ENCODE results near the gene FGD3.

FGD3 gene

GRCh38 chr9:93027750-93028149, 80.4 kb downstream of the FGD3 start:
- ChIA-PET CTCF (interaction anchor here (1.4 kb wide), 1 partner anchor 10 kb away, joined by 4 read pairs; no protein-coding TSS in a partner anchor), POLR2A (no interaction called here)
- TF ChIP-seq FOXK2 (IDR thresholded peaks at IDR 0.05) (no peak), FOXM1 (IDR thresholded peaks at IDR 0.05; ENCODE audit: borderline replicate concordance) (no peak), FOXA1 (IDR thresholded peaks at IDR 0.05) (no peak), NFRKB (IDR thresholded peaks at IDR 0.05) (no peak)
- DNase-seq (ENCODE audit: extremely low spot score): no peak

GRCh38 chr9:93028448-93029006, 81.2 kb downstream of the FGD3 start:
- no peak for DNase-seq (ENCODE audit: extremely low spot score)
- ChIA-PET CTCF (interaction anchor here (1.4 kb wide), 1 partner anchor 9 kb away, joined by 4 read pairs; no protein-coding TSS in a partner anchor), POLR2A (no interaction called here)
- TF ChIP-seq LEF1 (IDR thresholded peaks at IDR 0.05; ENCODE audit: borderline replicate concordance) (no peak), L3MBTL2 (conservative IDR thresholded peaks at IDR 0.05) (no peak), ELF4 (IDR thresholded peaks at IDR 0.05) (no peak), SP1 (IDR thresholded peaks at IDR 0.05) (no peak), TARDBP (IDR thresholded peaks at IDR 0.05) (no peak), ZNF384 (IDR thresholded peaks at IDR 0.05) (no peak), FOXA1 (IDR thresholded peaks at IDR 0.05) (no peak), FOXK2 (IDR thresholded peaks at IDR 0.05) (no peak), ARNT (IDR thresholded peaks at IDR 0.05) (no peak), NFRKB (IDR thresholded peaks at IDR 0.05) (no peak), HDGF (IDR thresholded peaks at IDR 0.05; ENCODE audit: borderline replicate concordance) (no peak), SUZ12 (IDR thresholded peaks at IDR 0.05) (no peak), BHLHE40 (IDR thresholded peaks at IDR 0.05; ENCODE audit: borderline replicate concordance) (no peak)
- TF ChIP-seq, protein P1, sequence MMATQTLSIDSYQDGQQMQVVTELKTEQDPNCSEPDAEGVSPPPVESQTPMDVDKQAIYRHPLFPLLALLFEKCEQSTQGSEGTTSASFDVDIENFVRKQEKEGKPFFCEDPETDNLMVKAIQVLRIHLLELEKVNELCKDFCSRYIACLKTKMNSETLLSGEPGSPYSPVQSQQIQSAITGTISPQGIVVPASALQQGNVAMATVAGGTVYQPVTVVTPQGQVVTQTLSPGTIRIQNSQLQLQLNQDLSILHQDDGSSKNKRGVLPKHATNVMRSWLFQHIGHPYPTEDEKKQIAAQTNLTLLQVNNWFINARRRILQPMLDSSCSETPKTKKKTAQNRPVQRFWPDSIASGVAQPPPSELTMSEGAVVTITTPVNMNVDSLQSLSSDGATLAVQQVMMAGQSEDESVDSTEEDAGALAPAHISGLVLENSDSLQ (IDR thresholded peaks at IDR 0.05): no peak

DNA sequence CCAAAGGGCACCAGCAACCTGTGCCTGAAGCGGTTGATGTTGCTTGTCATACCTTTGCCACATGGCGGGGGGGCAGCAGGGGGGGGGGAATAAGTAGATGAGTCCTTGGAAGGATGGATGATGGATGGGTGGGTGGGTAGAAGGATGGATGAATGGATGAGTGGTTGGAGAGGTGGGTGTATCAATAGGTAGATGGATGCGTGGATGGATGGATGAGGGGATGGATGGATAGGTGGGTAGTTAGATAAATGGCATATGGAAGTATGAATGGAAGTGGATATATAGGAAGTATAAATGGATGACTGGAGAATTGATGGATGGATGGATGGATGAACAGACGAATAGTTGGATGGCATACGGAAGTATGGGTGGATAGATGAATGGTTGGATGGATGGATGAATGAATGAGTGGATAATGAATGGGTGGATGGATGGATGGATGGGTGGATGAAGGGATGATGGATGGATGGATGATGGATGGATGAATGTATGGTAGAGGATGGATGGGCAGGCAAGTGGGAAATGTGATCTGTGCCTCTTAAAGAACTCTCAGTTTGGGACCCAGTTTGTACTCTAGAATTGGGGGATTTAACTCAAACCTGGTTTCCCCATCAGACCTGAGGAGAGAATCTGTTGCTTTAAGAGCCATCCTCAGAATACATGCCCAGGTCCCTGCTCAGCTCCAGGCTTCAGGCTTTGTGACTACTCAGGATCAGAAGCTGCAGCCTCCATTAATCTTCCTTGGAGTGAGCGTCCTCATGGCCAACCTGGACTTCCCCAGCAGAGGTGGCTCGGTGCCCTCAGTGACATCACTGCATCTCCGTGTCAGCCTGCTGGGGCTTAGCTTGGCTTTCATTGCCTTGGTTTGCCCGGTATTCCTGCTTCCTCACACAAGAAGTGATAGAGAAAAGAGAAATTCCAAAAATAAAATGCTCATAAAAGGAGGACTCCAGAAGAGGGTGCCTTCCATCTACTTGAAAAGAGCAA, 83.6 kb downstream of the FGD3 start:
- CTCF ChIA-PET: no interaction called here
- no peak for DNase-seq (ENCODE audit: extremely low spot score)
- POLR2A ChIA-PET: no interaction called here
- TF ChIP-seq, protein P1 (IDR thresholded peaks at IDR 0.05): no peak
- no peak for TF ChIP-seq CTBP1 (IDR thresholded peaks at IDR 0.05; ENCODE audit: borderline replicate concordance)
- no peak for TF ChIP-seq L3MBTL2 (conservative IDR thresholded peaks at IDR 0.05)
- no peak for TF ChIP-seq NFRKB (IDR thresholded peaks at IDR 0.05)
- no peak for TF ChIP-seq ARNT (IDR thresholded peaks at IDR 0.05)
- no peak for TF ChIP-seq ZNF384 (IDR thresholded peaks at IDR 0.05)
- no peak for TF ChIP-seq SUZ12 (IDR thresholded peaks at IDR 0.05)
- no peak for TF ChIP-seq ELF4 (IDR thresholded peaks at IDR 0.05)

DNA sequence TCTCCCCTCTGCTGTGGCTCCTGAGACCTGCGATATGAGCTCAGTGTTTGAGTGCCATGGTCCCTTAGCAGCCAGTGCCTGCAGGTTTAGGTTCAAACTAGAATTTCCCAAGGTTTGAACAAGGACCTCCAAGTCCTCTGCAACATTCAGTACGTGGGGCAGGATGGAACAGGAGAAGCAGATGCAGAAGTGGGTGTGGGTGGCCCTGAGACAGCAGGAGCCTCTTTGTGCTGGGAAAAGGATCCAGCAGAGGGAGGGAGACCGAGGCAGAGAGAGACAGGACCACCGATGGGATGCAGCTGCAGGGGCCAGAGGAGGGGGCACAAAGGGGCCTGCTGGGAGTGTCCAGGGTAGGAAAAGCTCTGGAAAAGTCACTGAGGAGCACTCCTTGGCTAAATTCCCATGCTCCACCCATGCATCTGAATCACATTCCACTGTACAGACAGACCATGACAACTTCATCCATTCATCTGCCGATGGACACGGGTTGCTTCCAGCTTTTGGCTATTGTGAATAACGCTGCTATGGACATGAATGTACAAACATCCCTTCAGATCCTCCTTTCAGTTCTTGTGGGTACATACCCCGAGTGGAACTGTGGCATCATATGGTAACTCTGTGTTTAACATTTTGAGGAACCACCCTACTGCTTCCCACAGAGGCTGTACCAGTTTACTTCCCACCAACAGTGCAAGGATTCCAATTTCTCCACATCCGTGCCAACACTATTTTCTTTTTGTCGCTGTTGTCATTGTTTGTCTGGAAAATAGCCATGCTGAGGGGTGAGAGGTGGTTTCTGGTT, 84.5 kb downstream of the FGD3 start:
- ChIA-PET POLR2A (no interaction called here), CTCF (no interaction called here)
- TF ChIP-seq SP1 (IDR thresholded peaks at IDR 0.05): no peak
- TF ChIP-seq HDGF (IDR thresholded peaks at IDR 0.05; ENCODE audit: borderline replicate concordance): no peak
- TF ChIP-seq, protein P1 (IDR thresholded peaks at IDR 0.05): no peak
- TF ChIP-seq LEF1 (IDR thresholded peaks at IDR 0.05; ENCODE audit: borderline replicate concordance): no peak
- no peak for TF ChIP-seq NFRKB (IDR thresholded peaks at IDR 0.05)
- TF ChIP-seq L3MBTL2 (conservative IDR thresholded peaks at IDR 0.05): no peak
- TF ChIP-seq SUZ12 (IDR thresholded peaks at IDR 0.05): no peak
- TF ChIP-seq FOXM1 (IDR thresholded peaks at IDR 0.05; ENCODE audit: borderline replicate concordance): no peak
- TF ChIP-seq ZNF384 (IDR thresholded peaks at IDR 0.05): no peak
- no peak for TF ChIP-seq FOXK2 (IDR thresholded peaks at IDR 0.05)
- no peak for TF ChIP-seq FOXA1 (IDR thresholded peaks at IDR 0.05)
- TF ChIP-seq TARDBP (IDR thresholded peaks at IDR 0.05): no peak
- no peak for TF ChIP-seq BHLHE40 (IDR thresholded peaks at IDR 0.05; ENCODE audit: borderline replicate concordance)
- TF ChIP-seq ELF4 (IDR thresholded peaks at IDR 0.05): no peak
- no peak for TF ChIP-seq CTBP1 (IDR thresholded peaks at IDR 0.05; ENCODE audit: borderline replicate concordance)
- TF ChIP-seq ARNT (IDR thresholded peaks at IDR 0.05): no peak
- no peak for DNase-seq (ENCODE audit: extremely low spot score)

DNA sequence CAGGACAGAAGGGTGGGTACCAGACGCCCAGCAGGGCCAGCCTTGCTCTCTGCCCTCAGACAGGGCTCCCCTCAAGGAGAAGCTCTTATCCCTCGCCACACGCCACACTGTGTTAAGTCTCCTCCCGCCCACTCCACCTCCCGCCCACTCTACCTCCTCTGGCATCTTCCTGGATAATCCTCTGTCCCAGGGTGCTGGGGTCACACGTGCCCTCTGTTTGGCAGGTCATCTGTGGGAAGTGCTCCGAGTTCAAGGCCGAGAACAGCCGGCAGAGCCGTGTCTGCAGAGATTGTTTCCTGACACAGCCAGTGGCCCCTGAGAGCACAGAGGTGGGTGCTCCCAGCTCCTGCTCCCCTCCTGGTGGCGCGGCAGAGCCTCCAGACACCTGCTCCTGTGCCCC, 85.2 kb downstream of the FGD3 start:
- POLR2A ChIA-PET: no interaction called here
- CTCF ChIA-PET: no interaction called here
- TF ChIP-seq HDGF (IDR thresholded peaks at IDR 0.05; ENCODE audit: borderline replicate concordance) (no peak), ZNF384 (IDR thresholded peaks at IDR 0.05) (no peak), BHLHE40 (IDR thresholded peaks at IDR 0.05; ENCODE audit: borderline replicate concordance) (no peak), TARDBP (IDR thresholded peaks at IDR 0.05) (no peak), SUZ12 (IDR thresholded peaks at IDR 0.05) (no peak)
- DNase-seq (ENCODE audit: extremely low spot score): no peak

Measured in HEK293T (cell line).